ENCODE measurements around the gene TMPRSS7.

DNA sequence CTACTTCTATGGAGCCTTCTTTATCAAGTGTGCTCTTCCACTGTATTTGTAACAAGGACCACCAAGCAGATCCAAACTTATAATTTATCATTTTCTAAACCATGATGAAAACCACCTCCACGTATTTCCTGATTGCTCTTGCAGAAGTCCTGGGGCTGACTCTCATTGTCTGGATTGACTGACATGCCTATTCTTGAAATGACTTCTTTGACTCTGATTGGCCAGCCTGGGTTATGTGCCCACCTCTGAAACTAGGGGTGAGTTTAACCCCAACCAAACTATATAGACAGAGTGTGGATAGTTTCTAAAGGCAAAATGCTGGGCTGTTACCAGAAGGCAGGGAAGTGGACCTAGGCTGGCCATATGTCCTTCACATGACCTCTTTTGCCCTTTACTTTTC is 12.7 kb downstream of the TMPRSS7 start:
- TF ChIP-seq, protein P1, sequence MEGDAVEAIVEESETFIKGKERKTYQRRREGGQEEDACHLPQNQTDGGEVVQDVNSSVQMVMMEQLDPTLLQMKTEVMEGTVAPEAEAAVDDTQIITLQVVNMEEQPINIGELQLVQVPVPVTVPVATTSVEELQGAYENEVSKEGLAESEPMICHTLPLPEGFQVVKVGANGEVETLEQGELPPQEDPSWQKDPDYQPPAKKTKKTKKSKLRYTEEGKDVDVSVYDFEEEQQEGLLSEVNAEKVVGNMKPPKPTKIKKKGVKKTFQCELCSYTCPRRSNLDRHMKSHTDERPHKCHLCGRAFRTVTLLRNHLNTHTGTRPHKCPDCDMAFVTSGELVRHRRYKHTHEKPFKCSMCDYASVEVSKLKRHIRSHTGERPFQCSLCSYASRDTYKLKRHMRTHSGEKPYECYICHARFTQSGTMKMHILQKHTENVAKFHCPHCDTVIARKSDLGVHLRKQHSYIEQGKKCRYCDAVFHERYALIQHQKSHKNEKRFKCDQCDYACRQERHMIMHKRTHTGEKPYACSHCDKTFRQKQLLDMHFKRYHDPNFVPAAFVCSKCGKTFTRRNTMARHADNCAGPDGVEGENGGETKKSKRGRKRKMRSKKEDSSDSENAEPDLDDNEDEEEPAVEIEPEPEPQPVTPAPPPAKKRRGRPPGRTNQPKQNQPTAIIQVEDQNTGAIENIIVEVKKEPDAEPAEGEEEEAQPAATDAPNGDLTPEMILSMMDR (IDR thresholded peaks at IDR 0.05), result no peak
- TF ChIP-seq, protein P2, sequence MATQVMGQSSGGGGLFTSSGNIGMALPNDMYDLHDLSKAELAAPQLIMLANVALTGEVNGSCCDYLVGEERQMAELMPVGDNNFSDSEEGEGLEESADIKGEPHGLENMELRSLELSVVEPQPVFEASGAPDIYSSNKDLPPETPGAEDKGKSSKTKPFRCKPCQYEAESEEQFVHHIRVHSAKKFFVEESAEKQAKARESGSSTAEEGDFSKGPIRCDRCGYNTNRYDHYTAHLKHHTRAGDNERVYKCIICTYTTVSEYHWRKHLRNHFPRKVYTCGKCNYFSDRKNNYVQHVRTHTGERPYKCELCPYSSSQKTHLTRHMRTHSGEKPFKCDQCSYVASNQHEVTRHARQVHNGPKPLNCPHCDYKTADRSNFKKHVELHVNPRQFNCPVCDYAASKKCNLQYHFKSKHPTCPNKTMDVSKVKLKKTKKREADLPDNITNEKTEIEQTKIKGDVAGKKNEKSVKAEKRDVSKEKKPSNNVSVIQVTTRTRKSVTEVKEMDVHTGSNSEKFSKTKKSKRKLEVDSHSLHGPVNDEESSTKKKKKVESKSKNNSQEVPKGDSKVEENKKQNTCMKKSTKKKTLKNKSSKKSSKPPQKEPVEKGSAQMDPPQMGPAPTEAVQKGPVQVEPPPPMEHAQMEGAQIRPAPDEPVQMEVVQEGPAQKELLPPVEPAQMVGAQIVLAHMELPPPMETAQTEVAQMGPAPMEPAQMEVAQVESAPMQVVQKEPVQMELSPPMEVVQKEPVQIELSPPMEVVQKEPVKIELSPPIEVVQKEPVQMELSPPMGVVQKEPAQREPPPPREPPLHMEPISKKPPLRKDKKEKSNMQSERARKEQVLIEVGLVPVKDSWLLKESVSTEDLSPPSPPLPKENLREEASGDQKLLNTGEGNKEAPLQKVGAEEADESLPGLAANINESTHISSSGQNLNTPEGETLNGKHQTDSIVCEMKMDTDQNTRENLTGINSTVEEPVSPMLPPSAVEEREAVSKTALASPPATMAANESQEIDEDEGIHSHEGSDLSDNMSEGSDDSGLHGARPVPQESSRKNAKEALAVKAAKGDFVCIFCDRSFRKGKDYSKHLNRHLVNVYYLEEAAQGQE (IDR thresholded peaks at IDR 0.05; ENCODE audit: insufficient read depth in 1 of 2, low read depth in 2 of 2, low read length in 1 of 2), result no peak
- TF ChIP-seq POLR2AphosphoS5 (IDR thresholded peaks at IDR 0.05; ENCODE audit: low read depth, low read length), result no peak
